Aorta (tissue), 5 donors: Measurements from ENCODE around the gene PRRT1. TPM values are rescaled to one million over a fixed set of nuclear protein-coding genes. Genes with fewer than 3 reads are reported as not detected.

ENCODE experiments used
- ATAC-seq: fragments of 200-7000 bp; cut with Tn5 transposase; one replicate; pipeline ENCODE4 v1.9.1; 2022; ENCODE audit warnings: moderate library complexity; ENCODE audit not compliant: low FRiP score
- DNase-seq, 2 donors: peaks; one replicate each; pipeline ENCODE4 v3.0.0-alpha.2; 2020
- H3K27ac ChIP-seq, 2 donors: one replicate each; pipeline ENCODE4 v1.5.1; 2013; ENCODE audit warnings: low read length in 2 of 2, mild to moderate bottlenecking in 2 of 2, moderate library complexity in 2 of 2, control low read depth in 1 of 2, inconsistent platforms in 1 of 2, low read depth in 1 of 2
- H3K27me3 ChIP-seq, 2 donors: one replicate each; pipeline ENCODE4 v1.6.1; 2013; ENCODE audit warnings: control low read depth in 1 of 2, low read length in 1 of 2, mild to moderate bottlenecking in 1 of 2, moderate library complexity in 1 of 2; ENCODE audit not compliant: insufficient read depth in 2 of 2, control insufficient read depth in 1 of 2
- H3K36me3 ChIP-seq, 2 donors: one replicate each; pipeline ENCODE4 v1.6.1; 2013; ENCODE audit warnings: control low read depth in 1 of 2, low read length in 1 of 2, mild to moderate bottlenecking in 1 of 2; ENCODE audit not compliant: insufficient read depth in 2 of 2, control insufficient read depth in 1 of 2
- H3K4me1 ChIP-seq, 2 donors: one replicate each; pipeline ENCODE4 v1.6.1; 2013; ENCODE audit warnings: low read length in 2 of 2, control low read depth in 1 of 2, mild to moderate bottlenecking in 1 of 2, moderate library complexity in 1 of 2; ENCODE audit not compliant: insufficient read depth in 2 of 2, control insufficient read depth in 1 of 2
- H3K4me3 ChIP-seq, 2 donors: one replicate each; pipeline ENCODE4 v1.5.1; 2013; ENCODE audit warnings: low read length in 2 of 2, control low read depth in 1 of 2, mild to moderate bottlenecking in 1 of 2
- H3K9me3 ChIP-seq: one replicate; pipeline ENCODE4 v1.6.1; 2013; ENCODE audit warnings: mild to moderate bottlenecking, low read length; ENCODE audit not compliant: control insufficient read depth
- WGBS, 2 donors: extraction: QIAGEN DNeasy Blood & Tissue Kit; methylation state at CpG; one replicate each; pipeline ENCODE4 v1.1.7; 2013; 5-methylcytosine and 5-hydroxymethylcytosine counted together
- intact Hi-C, 2 donors: fragments of 100-400 bp; cut with DNase I; formaldehyde crosslinking; loops; one replicate each; pipeline versions ENCODE4 v1.14.2 to v1.15.0; 2022
- polyA plus RNA-seq, 2 donors: library from polyadenylated mRNA; stranded (reverse); fragments of 200-250 nt; gene quantifications; one replicate each; pipeline ENCODE4 v1.2.3, GENCODE V29; 2013
- total RNA-seq, 2 donors: library from RNA; stranded (reverse); fragmentation: NEBNext Ultra II Directional; extraction: Animal tissue kit (Norgen Biotek cat#: 25700); gene quantifications; one replicate each; pipeline ENCODE4 v1.2.1, GENCODE V29; 2021
- donor health status: healthy with polysubstance abuse.
- donor health status: Bipolar disorder and iron deficiency.
- donor health status: DM: no; HTN: no; CAD: no.
- donor health status: DM: no; HTN: no; CAD: no.
- donor health status: DM: yes; HTN: yes; CAD: no.

The PRRT1 gene
- total and polyA plus RNA-seq, 4 donors = 3.6 to 12.5 (median 5.8) TPM

DNA sequence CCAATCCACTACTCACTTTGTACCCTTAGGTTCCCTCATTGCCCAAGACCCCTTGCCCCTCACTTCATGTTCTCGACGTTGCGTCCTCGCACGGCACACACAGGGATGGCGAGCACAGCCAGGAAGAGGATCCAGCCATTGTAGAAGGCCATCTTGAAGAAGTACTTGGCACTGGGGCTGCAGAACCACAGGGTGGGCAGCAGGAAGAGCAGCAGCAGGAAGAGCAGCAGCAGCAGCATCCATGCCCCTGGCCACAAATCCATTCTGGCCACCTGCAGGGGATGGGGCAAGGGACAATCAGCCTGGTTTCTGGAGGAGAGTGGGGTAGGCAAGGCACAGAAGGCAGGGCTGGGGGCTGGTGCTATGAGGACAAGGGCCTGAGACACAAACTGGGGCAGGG, 19.5 kb upstream of the PRRT1 start:
- Histone ChIP-seq H3K4me3 (no peak overlapping the region), H3K9me3 (no peaks in the 10 kb centered on the region), H3K4me1 (no peaks in the 10 kb centered on the region), H3K27ac (no peak overlapping the region), H3K36me3 (peaks cover 0 to 4% of the 10 kb centered on the region in 2 donors), H3K27me3 (no peaks in the 10 kb centered on the region)
- DNase-seq (peak; percentile 18 to 48), ATAC-seq (no peak)
- 90 to 93% methylated on average over 6 of the region's 6 CpGs for WGBS, 2 donors
- intact Hi-C loops = loop anchor here in 1 of 2 donors (10.0 kb wide), 2 partner anchors 196 to 266 kb away; partner anchors contain the start of genes DXO and ZBTB12

DNA sequence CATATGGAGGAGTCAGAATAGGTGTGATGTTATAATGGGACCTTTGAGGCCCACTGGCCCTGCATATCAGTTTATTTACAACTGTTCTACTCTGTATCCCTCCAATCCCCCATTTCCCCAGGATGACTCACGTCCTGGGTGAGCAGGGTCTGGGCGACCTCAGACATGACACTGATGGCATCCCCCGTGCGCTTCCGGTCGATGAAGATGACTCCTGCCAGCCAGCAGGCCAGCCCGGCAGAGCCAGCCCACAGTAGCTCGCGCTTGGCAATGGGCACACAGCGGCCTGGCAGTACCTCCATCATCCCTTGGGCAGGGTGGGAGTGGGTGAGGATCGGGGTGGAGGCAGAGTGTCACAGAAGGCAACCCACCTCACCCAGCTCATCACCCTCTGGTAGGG, 18.6 kb upstream of the PRRT1 start:
- Histone ChIP-seq H3K4me3 (no peak overlapping the region), H3K9me3 (no peaks in the 10 kb centered on the region), H3K36me3 (peaks cover 0 to 4% of the 10 kb centered on the region in 2 donors), H3K27me3 (no peaks in the 10 kb centered on the region), H3K27ac (no peak overlapping the region), H3K4me1 (no peaks in the 10 kb centered on the region)
- peak; percentile 19 to 67 for DNase-seq
- WGBS, 2 donors = 89 to 93% methylated on average over 11 of the region's 11 CpGs
- no peak for ATAC-seq
- intact Hi-C loops = loop anchor here in 1 of 2 donors (10.0 kb wide), 2 partner anchors 195 to 265 kb away; partner anchors contain the start of genes DXO and ZBTB12

DNA sequence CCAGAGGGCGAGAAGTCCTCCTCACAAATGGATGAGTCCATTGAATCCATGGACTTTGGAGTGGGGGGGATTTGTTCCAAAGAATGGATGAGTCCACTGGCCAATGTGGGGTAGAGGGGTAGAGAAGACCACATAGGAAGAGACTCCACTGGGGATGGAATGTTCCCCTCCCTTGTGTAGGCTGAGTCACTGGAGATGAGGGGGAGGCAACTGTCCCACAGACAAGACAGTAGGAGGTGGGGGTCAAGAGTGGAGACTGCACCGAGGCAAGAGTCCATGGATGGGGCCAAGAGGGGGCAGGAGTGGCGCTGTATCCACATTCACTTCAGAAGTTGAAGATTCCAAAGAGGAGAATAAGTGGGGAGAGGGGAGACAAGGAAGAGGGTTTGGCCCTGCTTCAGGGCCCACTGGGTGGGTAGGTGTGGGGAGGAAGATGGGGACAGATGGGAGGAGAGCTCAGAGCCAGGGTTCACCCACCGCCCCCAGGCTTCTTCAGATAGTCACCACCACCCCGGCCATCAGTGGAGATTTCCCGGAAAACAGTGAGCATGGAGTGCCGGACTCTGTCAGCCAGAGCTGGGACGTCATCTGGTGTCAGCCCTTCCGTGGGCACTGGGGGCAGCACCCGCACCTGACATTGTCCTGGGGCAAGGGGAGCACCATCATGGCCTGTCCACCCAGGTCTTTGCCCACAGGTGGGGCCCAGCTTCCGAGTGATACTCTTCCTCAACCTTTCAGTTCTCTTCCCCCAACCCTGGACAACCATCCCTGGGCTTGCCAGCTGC, 17.3 kb upstream of the PRRT1 start:
- H3K9me3 ChIP-seq = no peaks in the 10 kb centered on the region
- 70 to 74% methylated on average over 11 of the region's 11 CpGs for WGBS, 2 donors
- peaks cover 0 to 6% of the 10 kb centered on the region in 2 donors for H3K36me3 ChIP-seq
- ATAC-seq (no peak), DNase-seq (peak; percentile 40 to 50)
- no peak overlapping the region for H3K4me3 ChIP-seq
- no peaks in the 10 kb centered on the region for H3K27me3 ChIP-seq
- intact Hi-C loops = no loop called here
- H3K4me1 ChIP-seq = no peaks in the 10 kb centered on the region
- H3K27ac ChIP-seq = no peak overlapping the region

DNA sequence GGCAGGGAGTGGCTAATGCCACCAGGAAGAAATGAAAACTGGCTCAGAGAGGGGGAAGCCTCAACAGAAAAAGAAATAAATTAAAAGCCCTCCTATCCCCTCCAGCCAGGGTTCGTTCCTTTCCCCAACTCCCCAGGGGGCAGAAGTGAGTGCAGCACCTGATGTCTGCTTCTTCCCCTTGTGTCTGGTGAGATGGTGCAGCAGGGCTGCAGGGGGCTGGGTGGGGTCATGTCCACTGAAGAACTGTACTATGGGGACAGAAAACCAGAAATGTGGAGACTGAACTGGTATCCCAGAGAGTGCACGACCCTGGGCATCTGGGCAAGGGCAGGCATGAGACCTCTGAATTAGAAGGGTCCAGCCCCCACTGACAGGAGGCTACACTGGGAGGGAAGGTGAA, 16.6 kb upstream of the PRRT1 start:
- Histone ChIP-seq H3K4me1 (no peaks in the 10 kb centered on the region), H3K36me3 (peaks cover 0 to 6% of the 10 kb centered on the region in 2 donors), H3K9me3 (no peaks in the 10 kb centered on the region), H3K27me3 (no peaks in the 10 kb centered on the region), H3K4me3 (no peak overlapping the region), H3K27ac (no peak overlapping the region)
- 61 to 64% methylated on average over 2 of the region's 2 CpGs for WGBS, 2 donors
- ATAC-seq = no peak
- DNase-seq = peak; percentile 17 to 39
- intact Hi-C loops = no loop called here

DNA sequence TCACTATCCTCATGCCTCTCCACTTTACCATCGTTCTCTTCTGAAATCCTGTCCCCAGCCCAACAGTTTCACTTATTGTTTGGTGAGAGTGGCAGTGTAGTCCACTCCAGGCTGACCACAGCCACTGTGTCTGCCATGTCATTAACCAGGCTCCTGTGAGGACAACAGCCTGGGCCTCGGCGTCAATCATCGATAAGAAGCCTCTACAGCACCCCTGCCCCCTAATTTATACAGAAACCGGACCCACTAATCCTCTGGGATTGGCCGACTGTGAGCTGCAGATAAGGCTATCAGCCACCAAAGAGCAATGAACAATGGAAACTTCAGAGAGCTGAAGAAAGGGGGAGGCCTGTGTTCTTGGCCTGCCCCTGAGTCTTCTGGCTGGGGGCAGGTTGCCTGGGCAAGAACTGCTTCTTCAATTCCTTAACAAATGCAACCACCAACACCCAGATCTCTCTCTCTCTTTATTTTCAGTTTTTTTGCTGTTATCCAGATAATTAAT, 16.1 kb upstream of the PRRT1 start:
- Histone ChIP-seq H3K4me1 (no peaks in the 10 kb centered on the region), H3K36me3 (peaks cover 0 to 6% of the 10 kb centered on the region in 2 donors), H3K4me3 (no peak overlapping the region), H3K27ac (no peak overlapping the region), H3K9me3 (no peaks in the 10 kb centered on the region), H3K27me3 (no peaks in the 10 kb centered on the region)
- intact Hi-C loops = no loop called here
- DNase-seq (peak; percentile 8 to 25), ATAC-seq (no peak)
- WGBS, 2 donors = 66 to 72% methylated on average over 6 of the region's 6 CpGs

DNA sequence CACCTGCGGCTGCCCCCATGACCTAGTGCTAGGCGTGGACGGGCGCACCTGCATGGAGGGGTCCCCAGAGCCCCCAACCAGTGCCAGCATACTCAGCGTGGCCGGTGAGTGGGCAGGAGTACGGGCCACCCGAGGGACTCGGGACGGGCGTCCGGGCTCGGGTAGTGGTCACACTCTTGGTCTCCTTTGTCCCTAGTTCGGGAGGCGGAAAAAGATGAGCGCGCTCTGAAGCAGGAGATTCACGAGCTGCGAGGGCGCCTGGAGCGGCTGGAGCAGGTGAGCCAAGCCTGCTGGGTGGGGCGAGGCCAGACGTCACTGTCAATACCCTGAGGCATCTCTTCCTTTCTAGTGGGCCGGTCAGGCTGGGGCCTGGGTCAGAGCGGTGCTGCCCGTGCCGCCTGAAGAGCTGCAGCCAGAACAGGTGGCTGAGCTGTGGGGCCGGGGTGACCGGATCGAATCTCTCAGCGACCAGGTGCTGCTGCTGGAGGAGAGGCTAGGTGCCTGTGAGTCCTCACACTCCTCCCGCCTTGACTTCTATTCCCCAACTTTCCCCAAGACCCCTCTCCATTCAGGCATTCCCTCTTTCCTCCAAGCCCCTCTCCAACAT, 15.5 kb upstream of the PRRT1 start:
- WGBS, 2 donors = 75 to 78% methylated on average over 32 of the region's 32 CpGs
- ATAC-seq (no peak), DNase-seq (peak; percentile 41 to 66)
- Histone ChIP-seq H3K36me3 (peaks cover 0 to 7% of the 10 kb centered on the region in 2 donors), H3K4me3 (no peak overlapping the region), H3K27me3 (no peaks in the 10 kb centered on the region), H3K9me3 (no peaks in the 10 kb centered on the region), H3K4me1 (no peaks in the 10 kb centered on the region), H3K27ac (no peak overlapping the region)
- intact Hi-C loops = no loop called here

DNA sequence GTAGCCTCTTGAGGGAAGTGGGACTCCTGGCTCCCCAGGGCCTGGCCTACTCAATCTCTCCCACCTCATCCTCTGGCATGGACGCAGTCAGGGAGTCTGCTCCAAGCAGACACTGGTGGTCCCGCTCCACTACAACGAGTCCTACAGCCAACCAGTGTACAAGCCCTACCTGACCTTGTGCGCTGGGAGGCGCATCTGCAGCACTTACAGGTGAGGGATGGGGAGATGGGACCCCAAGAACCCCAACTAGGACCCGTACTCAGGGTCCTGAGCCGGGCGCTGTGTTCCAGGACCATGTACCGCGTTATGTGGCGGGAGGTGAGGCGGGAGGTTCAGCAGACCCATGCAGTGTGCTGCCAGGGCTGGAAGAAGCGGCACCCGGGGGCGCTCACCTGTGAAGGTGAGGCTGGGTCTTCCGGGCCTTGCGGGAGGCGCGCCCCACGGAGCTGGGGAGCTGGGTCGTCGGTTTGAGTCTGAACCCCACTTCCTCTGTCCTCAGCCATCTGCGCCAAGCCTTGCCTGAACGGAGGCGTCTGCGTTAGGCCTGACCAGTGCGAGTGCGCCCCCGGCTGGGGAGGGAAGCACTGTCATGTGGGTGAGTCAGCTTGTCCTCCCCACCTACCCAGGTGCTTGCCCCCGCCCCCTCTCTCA, 14.8 kb upstream of the PRRT1 start:
- Histone ChIP-seq H3K4me1 (no peaks in the 10 kb centered on the region), H3K36me3 (peaks cover 0 to 7% of the 10 kb centered on the region in 2 donors), H3K9me3 (no peaks in the 10 kb centered on the region), H3K4me3 (no peak overlapping the region), H3K27me3 (no peaks in the 10 kb centered on the region), H3K27ac (no peak overlapping the region)
- ATAC-seq = no peak
- DNase-seq = peak; percentile 45 to 74
- intact Hi-C loops = no loop called here
- WGBS, 2 donors = 74 to 75% methylated on average over 30 of the region's 30 CpGs

DNA sequence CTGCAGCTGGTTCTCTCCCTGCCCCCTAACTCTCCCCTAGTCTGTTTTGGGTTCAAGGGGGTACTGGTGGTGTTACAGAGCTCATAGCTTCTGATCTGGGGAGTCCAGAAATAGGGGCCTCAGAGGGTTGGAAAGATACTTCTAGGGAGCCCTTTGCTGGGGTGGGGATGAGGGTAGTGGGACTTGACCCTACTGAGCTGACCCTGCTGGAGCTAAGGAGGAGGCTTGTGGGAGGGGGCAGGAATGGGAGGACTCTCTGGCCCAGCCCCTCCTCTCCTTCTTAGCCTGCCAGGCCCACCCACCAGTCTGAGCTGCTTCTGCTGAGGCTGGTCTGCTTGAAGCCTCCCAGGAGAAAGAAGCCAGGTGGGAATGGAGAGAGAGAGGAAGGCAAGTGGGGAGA, 12.6 kb upstream of the PRRT1 start, which contains the start of gene EGFL8:
Gene EGFL8 (plus strand): TSS at position 301 of the 400 bp plus-strand sequence. CDS start 1,571 bp downstream, outside the sequence.
- ATAC-seq (no peak), DNase-seq (peak; percentile 22 to 36)
- peaks cover 0 to 4% of the 10 kb centered on the region in 2 donors for H3K36me3 ChIP-seq
- no peaks in the 10 kb centered on the region for H3K4me1 ChIP-seq
- no peak within 1 kb of the TSS for H3K27ac ChIP-seq
- H3K9me3 ChIP-seq = no peaks in the 10 kb centered on the region
- no peak within 1 kb of the TSS for H3K4me3 ChIP-seq
- intact Hi-C loops = no loop called here
- no peaks in the 10 kb centered on the region for H3K27me3 ChIP-seq
